ENCODE measurements around the gene KCNQ5. TPM values are rescaled to one million over a fixed set of nuclear protein-coding genes. Genes with fewer than 3 reads are reported as not detected.
A peak's percentile ranks its signal among the peaks of the same experiment; 100 is the strongest.

KCNQ5 gene
- total RNA-seq, 1 experiment from 2014 or later: 0.07 TPM

GRCh38 chr6:72798196-72798595, 176.3 kb downstream of the KCNQ5 start:
- Histone ChIP-seq H3K79me1 (ENCODE audit: insufficient read depth, low read depth, low read length, poor library complexity, severe bottlenecking) (no peaks in the 10 kb centered on the region), H3K23ac (ENCODE audit: insufficient read length, low read depth, low read length) (no peak overlapping the region), H3K4me1 (ENCODE audit: insufficient read depth, low read length) (no peaks in the 10 kb centered on the region), H3T11ph (ENCODE audit: low read length) (no peak overlapping the region), H3K4me2 (ENCODE audit: insufficient read depth, insufficient read length, low read length) (no peak overlapping the region), H3K56ac (ENCODE audit: insufficient read length, low read depth, low read length) (no peak overlapping the region), H4K8ac (replicated peaks; ENCODE audit: insufficient read length, low read depth, low read length) (no peak overlapping the region), H2AFZ (ENCODE audit: low read length) (peak overlapping the region; percentile 32), H3K23me2 (ENCODE audit: insufficient read length, low read depth, low read length, poor library complexity, severe bottlenecking) (no peaks in the 10 kb centered on the region), H2BK12ac (ENCODE audit: insufficient read length, low read depth, low read length) (no peak overlapping the region), H3K18ac (ENCODE audit: insufficient read length, low read depth, low read length) (no peak overlapping the region), H3K27me3 (ENCODE audit: insufficient read depth, low read length) (no peaks in the 10 kb centered on the region), H3K9ac (ENCODE audit: extremely low read depth, insufficient read length, low read length) (no peak overlapping the region), H3K4ac (ENCODE audit: low read depth, low read length) (no peak overlapping the region), H3K79me2 (ENCODE audit: insufficient read depth, low read length) (no peaks in the 10 kb centered on the region), H3K14ac (ENCODE audit: insufficient read depth, low read length) (no peak overlapping the region), H3K27ac (ENCODE audit: insufficient read length, low read depth, low read length) (no peak overlapping the region), H4K5ac (ENCODE audit: insufficient read length, low read depth, low read length) (no peak overlapping the region), H4K20me1 (ENCODE audit: control insufficient read depth, insufficient read depth, insufficient read length) (no peaks in the 10 kb centered on the region), H2BK120ac (ENCODE audit: low read depth, low read length, poor library complexity, severe bottlenecking) (no peak overlapping the region), H4K91ac (ENCODE audit: insufficient read length, low read depth, low read length) (no peak overlapping the region), H2BK5ac (ENCODE audit: insufficient read length, low read length) (no peak overlapping the region), H2AK5ac (ENCODE audit: insufficient read length, low read length) (no peak overlapping the region), H3K9me3 (ENCODE audit: control insufficient read depth, low read depth, low read length) (no peaks in the 10 kb centered on the region), H2BK15ac (ENCODE audit: low read depth, low read length) (no peak overlapping the region), H2BK20ac (ENCODE audit: low read depth, low read length, poor library complexity, severe bottlenecking) (no peak overlapping the region)
- WGBS (ENCODE audit: extremely low coverage, insufficient read length, low lambda C conversion rate): no CpG with 5 or more reads among the region's 2 CpGs
- no peaks in the 10 kb centered on the region for H3K27me3 Mint-ChIP-seq (ENCODE audit: low read depth)
- no peaks in the 10 kb centered on the region for H3K36me3 Mint-ChIP-seq (ENCODE audit: insufficient read depth in 1 of 3, low read depth in 3 of 3)
- H3K27ac Mint-ChIP-seq: no peak overlapping the region; a peak in 1 of 7 replicates
- H3K4me3 Mint-ChIP-seq: no peak overlapping the region
- H3K4me1 Mint-ChIP-seq: peaks cover 0 to 5% of the 10 kb centered on the region in 2 experiments; a peak in 2 of 4 replicates
- no peak for DNase-seq
- no peaks in the 10 kb centered on the region for H3K9me3 Mint-ChIP-seq
- no peak for TF ChIP-seq CTCF (conservative IDR thresholded peaks at IDR 0.05)

All from H9 (cell line).